Measurements from ENCODE around the gene TLE5.
"Not testable (repeated sequence)": the region's sequence is repeated elsewhere in the genome, so short reads cannot be mapped to it uniquely, and the experiment has no call there.

TLE5 gene

GRCh38 chr19:3041761-3042620, 20.3 kb downstream of the TLE5 start:
- no peak for DNase-seq

GRCh38 chr19:3041327-3041726, 21.0 kb downstream of the TLE5 start:
- no peak for DNase-seq

GRCh38 chr19:3039641-3040077, 22.6 kb downstream of the TLE5 start:
- no peak for DNase-seq

- no peak for DNase-seq
Observed at GRCh38 chr19:3039125-3039524, 23.2 kb downstream of the TLE5 start.

- no peak for DNase-seq
Observed at GRCh38 chr19:3038214-3038613, 24.1 kb downstream of the TLE5 start.

- not testable (repeated sequence) for DNase-seq
Observed at GRCh38 chr19:3036977-3037544, 25.2 kb downstream of the TLE5 start.

GRCh38 chr19:3036119-3036976, 25.9 kb downstream of the TLE5 start:
- peak; percentile 90 for DNase-seq

GRCh38 chr19:3035542-3036118, 26.7 kb downstream of the TLE5 start:
- DNase-seq, result peak; percentile 99

GRCh38 chr19:3034656-3035541, 27.4 kb downstream of the TLE5 start:
- DNase-seq, result no peak

GRCh38 chr19:3034406-3034655, 28.0 kb downstream of the TLE5 start:
- DNase-seq, result no peak

- DNase-seq, result no peak
Observed at GRCh38 chr19:3033595-3034405, 28.5 kb downstream of the TLE5 start.

- no peak for DNase-seq
Observed at GRCh38 chr19:3031607-3031867, 30.8 kb downstream of the TLE5 start.

GRCh38 chr19:3029065-3029923, 33.0 kb downstream of the TLE5 start, which contains the start of gene TLE2:
Gene TLE2 (minus strand): TSS chr19:3029280. CDS start chr19:3028904, 376 bp downstream.
- DNase-seq, result no peak

- DNase-seq, result no peak
Observed at GRCh38 chr19:3028305-3029064, 33.8 kb downstream of the TLE5 start.

- DNase-seq, result no peak
Observed at GRCh38 chr19:3027981-3028304, 34.4 kb downstream of the TLE5 start.

GRCh38 chr19:3027292-3027691, 35.0 kb downstream of the TLE5 start:
- no peak for DNase-seq

- no peak for DNase-seq
Observed at GRCh38 chr19:3026768-3027167, 35.5 kb downstream of the TLE5 start.

- DNase-seq, result no peak
Observed at GRCh38 chr19:3025549-3025886, 36.8 kb downstream of the TLE5 start.

GRCh38 chr19:3024870-3025548, 37.3 kb downstream of the TLE5 start:
- DNase-seq, result no peak

GRCh38 chr19:3024509-3024869, 37.8 kb downstream of the TLE5 start:
- DNase-seq, result no peak

All from DMS153 (cell line).